GM19035 (cell line): Measurements from ENCODE around the gene MAML2.

ENCODE experiments used
- ATAC-seq: cut with Tn5 transposase; IDR thresholded peaks from one replicate; pipeline ENCODE4 v1.9.1; 2021; ENCODE audit not compliant: unreplicated experiment

The MAML2 gene

DNA sequence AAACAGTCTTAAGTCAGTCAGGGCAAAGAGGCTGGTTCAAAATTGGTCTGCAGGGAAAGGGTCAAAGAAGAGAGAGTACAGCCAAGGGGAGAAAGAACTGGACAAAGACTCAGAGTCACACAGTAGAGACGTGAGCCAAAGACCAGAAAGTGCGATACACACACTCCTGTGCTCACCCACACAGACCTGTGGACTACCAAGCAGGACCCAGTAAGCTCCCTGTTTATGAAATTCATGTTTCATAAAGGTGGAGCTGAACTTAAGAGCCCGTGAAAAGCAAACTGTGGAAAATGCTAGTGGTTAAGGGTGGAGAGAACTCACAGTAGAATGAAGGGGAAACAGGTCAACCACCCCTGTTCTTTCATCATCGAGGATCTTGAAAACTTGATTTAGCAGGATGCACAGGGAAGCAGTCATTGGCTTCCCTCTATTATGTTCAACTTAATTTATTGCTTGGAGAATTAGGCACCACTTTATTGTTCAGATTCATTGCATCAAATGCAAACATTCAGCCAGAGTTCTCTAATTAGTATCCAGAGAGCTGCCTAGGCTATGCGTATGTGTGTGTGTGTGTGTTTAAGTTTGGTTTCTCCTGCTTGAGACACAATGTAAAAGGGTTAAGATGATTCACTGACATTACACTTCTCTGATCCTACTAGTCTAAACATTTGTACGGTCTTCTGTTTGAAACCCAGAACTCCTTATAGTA lies 258.2 kb downstream of the MAML2 start:
- no peak for ATAC-seq

DNA sequence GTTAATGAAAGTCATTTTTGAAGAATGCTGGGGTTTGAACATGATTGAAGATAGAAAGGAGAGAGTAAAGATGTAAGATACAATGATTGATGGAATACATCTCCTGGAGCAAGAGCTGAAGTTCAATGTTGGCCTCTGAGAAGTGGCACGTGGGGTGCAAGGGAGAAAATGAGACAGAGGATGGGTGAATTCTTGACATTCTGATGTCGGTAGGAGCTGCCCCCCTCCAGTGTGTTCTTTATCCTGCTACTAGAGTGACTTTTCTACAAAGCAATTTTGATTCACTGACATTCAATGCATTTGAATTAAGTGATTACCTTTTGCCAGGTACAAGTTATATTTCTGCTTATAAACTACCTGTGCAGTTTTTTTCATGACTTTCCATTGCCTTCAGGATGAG lies 260.1 kb downstream of the MAML2 start:
- ATAC-seq, result no peak

- no peak for ATAC-seq
Observed at GRCh38 chr11:96082002-96082899, 260.7 kb downstream of the MAML2 start.

DNA sequence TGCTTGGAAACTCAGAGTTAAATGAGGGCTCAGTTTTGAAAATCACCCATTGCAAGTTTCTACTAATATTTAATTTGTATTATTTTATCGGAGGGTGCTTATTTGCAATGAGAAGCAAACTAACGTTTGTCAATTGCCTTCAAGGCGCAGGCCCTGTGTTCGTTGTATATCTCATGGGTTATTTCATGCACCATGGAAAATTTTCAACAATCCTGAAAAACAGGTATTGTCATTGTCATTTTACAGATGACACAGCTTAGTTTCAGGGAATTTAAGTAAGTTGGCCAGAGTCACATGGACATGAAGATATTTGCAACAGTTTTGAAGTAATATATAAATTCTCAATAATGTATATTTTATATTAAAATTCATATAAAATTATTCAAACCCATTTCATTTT lies 261.4 kb downstream of the MAML2 start:
- no peak for ATAC-seq

DNA sequence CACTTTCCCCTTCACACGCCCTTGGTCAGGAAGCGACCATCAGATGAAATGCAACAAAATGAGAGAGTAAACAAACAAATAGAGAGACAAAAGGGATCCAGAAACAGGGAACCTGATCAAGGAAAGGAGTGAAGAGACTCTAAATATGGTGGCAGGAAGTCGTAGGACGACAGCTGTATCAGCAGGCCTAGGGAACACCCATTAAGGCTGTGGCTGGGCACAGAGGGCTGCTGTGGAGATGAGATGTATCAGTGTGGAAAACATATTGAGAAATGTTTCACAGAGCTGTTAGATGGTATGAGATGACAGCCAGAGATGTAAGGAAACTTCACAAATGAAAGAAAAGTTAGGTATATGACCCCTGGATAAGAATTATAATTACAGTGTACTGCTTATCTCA lies 263.3 kb downstream of the MAML2 start:
- ATAC-seq, result no peak

DNA sequence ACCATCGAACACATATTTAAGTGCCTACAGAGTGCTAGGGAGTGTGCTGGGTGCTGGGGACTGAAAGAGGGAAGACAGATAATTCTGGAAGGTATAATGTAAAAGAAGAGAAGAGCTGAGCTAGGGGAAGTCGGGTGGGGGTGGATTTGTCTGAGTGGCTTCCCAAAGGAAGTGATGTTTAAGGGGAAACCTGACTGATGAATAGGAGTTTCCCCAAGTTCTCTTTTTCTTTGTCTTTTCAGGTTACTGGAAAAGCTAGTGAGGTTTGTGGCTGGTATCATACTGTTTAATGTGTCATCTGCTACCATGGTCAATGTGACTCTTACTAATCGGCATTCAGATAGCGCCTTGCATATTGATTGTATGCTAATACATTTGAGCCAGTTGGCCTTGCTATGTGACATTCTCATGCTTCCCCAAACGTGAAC lies 267.4 kb downstream of the MAML2 start:
- peak; percentile 71 for ATAC-seq

- ATAC-seq, result peak; percentile 48
Observed at GRCh38 chr11:96074551-96075310, 268.3 kb downstream of the MAML2 start.

DNA sequence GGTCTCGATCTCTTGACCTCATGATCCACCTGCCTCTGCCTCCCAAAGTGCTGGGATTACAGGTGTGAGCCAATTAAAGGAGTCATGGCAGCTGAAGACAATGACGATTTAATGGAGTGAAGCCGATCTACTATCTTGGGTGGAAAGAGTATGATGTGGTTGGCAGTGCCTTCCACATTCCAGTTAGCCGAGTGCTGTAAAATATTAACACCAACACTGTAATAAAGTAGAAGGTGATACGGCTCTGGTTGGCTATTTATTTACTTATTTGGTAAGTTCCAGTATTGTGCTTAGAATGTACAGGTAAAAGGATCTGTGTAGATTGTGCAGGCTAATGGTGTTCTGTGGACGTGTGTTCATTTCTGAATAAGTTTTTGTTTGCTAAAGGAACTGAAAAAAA lies 269.5 kb downstream of the MAML2 start:
- ATAC-seq, result no peak

DNA sequence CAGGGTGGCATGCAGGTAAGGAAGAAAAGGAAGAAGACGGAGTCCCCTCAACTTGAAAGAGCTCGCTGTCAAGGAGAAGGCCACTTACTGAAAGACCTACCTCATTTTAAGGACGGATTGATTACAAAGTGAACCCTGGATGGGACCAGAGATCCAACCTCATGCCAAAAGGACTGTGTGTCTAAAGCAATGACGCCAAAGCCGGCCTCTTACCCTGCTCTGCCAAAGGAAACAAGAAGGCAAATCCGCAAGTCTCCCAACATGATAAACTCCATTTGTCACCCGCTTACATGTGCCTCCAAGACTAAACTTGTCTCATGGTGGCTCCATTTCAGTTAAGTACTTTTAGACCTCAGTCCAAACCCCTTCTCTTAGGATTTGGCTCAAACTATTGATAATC lies 270.4 kb downstream of the MAML2 start:
- ATAC-seq, result no peak

GRCh38 chr11:96070453-96070852 lies 272.5 kb downstream of the MAML2 start:
- ATAC-seq, result no peak

- no peak for ATAC-seq
Observed at GRCh38 chr11:96067160-96067559, 275.8 kb downstream of the MAML2 start.

- ATAC-seq, result no peak
Observed at GRCh38 chr11:96065379-96065778, 277.6 kb downstream of the MAML2 start.

DNA sequence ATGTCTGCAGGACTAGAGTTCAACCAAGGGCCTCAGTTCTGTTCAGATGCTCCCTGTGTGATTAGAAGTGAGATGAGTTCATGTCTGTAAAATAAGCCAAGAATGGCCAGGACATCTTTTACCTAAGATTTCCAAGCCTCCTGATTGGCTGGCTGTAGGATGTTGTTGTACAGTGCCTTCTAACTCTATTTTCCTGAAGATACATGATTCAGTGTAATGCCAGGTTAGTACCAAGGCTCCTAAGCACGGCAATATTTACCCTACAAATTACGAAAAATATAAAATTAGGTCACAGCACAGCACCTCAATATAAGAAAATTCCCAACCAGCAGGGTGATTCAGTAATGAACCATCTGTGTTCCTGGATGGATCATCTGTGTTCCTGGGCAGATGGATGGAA lies 279.1 kb downstream of the MAML2 start:
- ATAC-seq, result no peak

GRCh38 chr11:96063053-96063452 lies 279.9 kb downstream of the MAML2 start:
- ATAC-seq, result no peak

GRCh38 chr11:96062134-96062533 lies 280.9 kb downstream of the MAML2 start:
- no peak for ATAC-seq

DNA sequence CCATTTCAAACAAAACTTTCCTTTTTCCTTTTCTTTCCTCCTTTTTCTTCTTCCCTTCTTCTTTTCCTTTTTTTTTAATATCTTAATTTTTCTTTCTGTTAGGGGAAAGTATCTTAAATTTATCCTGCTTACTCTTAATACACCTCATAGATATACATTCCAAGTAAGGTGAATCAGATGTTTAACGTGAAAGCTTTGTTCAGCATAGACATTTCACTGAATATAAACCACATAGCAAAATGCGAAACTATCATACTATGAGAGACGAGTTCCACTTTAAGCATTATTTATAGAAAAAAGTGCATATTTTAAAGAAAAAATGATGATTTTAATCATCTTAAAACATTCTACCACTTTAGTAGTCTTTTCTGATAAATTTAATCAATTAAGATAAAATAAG lies 281.3 kb downstream of the MAML2 start:
- no peak for ATAC-seq

GRCh38 chr11:96061069-96061468 lies 281.9 kb downstream of the MAML2 start:
- ATAC-seq, result no peak

DNA sequence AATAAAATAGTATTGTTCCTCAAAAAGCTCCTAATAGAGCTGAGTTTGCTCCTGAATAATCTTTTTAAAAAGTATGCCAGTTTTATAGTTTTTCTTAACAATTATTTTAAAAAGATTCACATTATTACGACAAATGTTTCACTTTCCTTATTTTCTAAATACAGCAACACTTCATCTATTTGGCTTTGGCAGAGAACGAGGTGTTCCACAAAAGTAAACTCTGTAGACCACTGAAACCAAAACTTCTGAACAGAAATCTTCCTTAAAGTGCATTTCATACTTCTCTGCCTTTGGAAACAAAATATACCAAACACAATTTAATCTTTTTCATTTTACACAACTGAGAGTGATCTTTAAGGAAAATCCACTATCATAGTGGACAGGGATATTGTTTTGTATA lies 285.5 kb downstream of the MAML2 start:
- no peak for ATAC-seq

DNA sequence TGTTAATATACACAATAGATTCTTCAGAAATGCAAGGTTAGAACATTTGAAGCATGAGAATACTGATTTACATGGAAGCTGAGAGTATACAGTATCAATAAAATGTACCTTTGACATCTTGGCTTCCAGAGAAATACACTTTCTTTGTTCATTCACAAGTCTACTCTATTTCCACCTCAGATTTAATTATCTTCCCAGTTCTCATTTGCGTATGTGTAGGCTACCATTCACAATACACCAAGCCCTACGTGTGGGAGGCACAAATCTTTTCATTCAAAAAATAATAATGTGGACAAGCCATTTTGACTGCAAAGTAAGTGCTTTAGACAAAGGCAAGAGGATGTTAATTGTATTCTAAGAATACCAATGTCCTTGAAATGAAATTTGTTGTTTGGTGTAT lies 286.4 kb downstream of the MAML2 start:
- no peak for ATAC-seq

- ATAC-seq, result no peak
Observed at GRCh38 chr11:96055706-96056387, 287.1 kb downstream of the MAML2 start.
